Embryonic facial prominence (tissue), 1 donor: ENCODE measurements around the gene POLR1F.
"Not testable (repeated sequence)": the region's sequence is repeated elsewhere in the genome, so short reads cannot be mapped to it uniquely, and the experiment has no call there.

ENCODE experiments used
- DNase-seq: peaks from one replicate; pipeline ENCODE4 v3.0.0-alpha.2; 2016; ENCODE audit errors: extremely low spot score

POLR1F gene, protein sequence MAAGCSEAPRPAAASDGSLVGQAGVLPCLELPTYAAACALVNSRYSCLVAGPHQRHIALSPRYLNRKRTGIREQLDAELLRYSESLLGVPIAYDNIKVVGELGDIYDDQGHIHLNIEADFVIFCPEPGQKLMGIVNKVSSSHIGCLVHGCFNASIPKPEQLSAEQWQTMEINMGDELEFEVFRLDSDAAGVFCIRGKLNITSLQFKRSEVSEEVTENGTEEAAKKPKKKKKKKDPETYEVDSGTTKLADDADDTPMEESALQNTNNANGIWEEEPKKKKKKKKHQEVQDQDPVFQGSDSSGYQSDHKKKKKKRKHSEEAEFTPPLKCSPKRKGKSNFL

GRCh38 chr7:19708397-19709248 lies at the start of gene POLR1F:
POLR1F (minus strand) TSS chr7:19709037; CDS start chr7:19709016, 21 bp downstream.
- peak; percentile 92 for DNase-seq

GRCh38 chr7:19754521-19755116 lies 45.8 kb upstream of the POLR1F start:
- DNase-seq = no peak

- DNase-seq = no peak
Observed at GRCh38 chr7:19752020-19752419, 43.2 kb upstream of the POLR1F start.

DNA sequence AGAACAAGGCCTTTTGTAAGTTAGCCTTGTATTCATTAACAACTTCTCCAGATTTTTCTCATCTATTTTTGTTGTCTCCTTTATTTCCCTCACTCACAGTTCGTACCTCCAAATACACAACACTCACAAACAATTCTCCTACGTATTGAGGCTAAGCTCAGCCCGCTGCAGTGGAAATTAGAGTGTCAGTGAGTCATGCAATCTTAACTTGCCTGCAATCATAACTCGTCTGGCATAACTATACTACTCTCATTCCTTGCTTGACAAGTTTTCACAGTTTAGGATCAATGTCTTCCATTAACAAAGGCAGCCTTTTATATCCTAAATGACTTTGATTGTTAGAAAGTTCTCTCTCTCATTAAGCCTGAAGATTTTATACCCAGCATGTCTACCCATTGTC lies 40.8 kb upstream of the POLR1F start:
- DNase-seq = no peak

- no peak for DNase-seq
Observed at GRCh38 chr7:19747740-19748339, 39.0 kb upstream of the POLR1F start.

- no peak for DNase-seq
Observed at GRCh38 chr7:19744075-19744474, 35.2 kb upstream of the POLR1F start.

DNA sequence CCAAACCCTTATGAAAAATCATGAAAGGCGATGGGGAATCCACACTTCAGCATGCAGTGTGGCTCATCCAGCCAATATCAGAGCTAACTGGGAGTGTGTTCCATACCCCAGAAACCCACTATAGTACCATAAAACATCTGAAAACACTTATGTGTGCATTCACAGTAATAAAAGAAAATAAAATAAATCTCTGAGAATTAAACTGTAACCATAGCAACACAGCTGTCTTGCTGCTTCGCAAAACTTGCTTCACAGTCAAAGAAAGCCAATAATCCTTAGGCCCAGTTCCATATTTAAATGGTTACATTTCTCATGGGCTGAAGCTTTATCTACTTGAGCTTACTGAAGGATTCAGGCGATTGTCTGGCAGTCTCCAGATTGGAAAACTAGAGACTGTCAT lies 19.9 kb upstream of the POLR1F start:
- DNase-seq = peak; percentile 83

DNA sequence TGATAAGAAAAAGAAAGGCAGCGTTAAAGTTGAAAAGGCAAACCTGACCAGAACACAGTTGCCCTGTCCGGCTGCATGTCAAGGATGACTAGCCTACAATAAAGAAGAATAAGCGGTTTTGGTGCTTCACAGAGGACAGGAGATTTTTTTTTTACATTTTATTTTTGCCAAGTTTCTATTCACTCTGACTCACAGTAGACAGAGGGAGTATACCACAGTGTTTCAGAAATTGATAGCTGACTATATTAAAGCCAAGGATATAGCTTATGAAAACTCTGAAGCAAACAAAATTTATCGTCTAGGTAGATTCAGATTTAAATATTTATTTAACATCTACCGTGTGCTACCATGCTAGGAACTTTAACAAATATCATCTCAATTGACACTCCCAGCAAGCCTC lies 16.9 kb upstream of the POLR1F start:
- no peak for DNase-seq

DNA sequence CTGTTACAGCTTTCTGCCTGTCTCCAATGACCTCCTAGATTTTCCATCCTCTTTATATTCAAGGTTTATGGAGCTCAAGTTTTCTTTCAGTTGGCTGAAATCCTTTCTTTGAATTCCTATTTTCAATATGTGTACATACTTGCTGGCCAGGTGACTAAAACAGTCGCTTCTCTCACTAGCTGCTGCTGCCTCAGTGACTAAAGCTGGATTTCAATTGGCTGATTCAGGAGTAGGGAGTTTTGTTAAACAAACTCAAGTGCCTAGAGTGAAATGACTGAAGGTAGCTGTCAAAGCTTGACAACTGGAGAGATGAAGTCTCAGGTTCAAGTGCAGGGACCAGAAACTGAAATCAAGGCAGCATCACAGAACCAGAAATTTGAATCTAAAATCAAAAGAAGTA lies 6.7 kb upstream of the POLR1F start:
- no peak for DNase-seq

DNA sequence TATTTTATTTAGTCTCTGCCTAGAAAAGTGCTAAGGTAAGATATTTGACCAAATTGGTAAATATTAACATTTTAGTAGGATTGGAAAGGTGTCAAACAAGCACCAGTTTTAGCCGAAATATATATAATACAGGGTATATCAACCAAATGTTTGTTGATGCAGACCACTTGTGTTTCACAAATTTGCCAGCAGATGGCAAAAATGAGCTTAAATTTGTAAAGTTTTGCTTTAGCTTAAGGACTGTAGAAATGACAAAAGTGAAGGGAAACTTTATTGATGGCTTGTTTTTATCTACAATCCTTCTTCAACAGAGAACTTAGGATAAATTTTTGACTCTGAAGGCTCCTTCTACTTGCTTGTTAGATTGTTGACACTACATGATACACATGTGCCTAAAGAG lies 4.8 kb upstream of the POLR1F start:
- no peak for DNase-seq

DNA sequence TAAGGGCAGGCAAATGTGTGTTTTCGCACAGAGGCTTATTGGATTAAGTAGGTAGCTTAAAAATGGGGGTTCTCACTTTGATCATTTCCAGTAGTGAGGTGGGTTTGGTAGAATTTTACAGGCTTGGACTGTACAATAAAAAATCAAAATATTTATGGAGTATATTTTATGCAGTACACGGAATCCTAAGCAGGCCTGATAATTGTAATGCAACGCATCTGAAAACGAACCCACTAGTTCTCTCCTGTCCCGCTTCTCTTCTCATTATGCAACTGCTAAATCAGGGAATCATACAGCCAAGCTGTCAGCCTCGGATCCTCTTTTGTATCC lies 377 bp upstream of the POLR1F start:
- no peak for DNase-seq

GRCh38 chr7:19707240-19707639 lies 1.6 kb downstream of the POLR1F start:
- no peak for DNase-seq

- DNase-seq = no peak
Observed at GRCh38 chr7:19705663-19706062, 3.2 kb downstream of the POLR1F start.

DNA sequence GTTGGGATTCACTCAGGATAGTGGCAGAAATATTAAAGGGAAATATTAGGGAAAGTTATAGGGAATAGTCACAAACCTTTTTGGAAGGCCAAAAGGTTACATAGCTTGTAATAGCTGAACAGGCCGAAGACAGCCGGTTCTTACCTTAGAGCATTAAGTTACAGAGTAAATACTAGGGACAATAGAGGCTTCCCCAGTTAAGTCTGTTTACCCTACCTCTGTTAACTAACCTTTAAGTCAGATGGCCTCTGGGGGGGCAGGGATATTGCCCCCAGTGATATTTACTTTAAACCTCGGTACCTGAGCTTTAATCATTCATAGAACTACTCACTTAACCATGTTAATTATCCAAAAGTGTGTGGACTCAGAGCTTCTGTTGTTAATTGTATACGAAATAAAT lies 7.4 kb downstream of the POLR1F start:
- no peak for DNase-seq

GRCh38 chr7:19700936-19701335 lies 7.9 kb downstream of the POLR1F start:
- DNase-seq = no peak

- no peak for DNase-seq
Observed at GRCh38 chr7:19698331-19698730, 10.5 kb downstream of the POLR1F start.

DNA sequence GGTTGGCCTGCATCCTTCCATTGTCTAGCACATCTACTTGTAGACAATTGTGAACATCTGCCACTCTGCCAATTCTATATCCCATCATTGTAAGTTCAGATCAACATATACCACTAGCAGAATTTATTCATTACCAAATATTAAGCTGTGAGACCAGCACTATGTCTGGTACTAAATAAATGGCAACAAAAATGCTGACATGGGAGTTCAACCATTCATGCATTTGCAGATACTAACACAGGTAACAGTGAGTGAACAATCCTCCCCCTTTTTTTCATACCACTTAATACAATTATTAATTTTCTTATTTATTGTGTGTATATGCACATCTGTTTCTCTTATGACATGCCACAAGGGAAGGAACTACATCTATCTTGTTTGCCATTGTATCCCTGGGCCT lies 11.9 kb downstream of the POLR1F start:
- no peak for DNase-seq

DNA sequence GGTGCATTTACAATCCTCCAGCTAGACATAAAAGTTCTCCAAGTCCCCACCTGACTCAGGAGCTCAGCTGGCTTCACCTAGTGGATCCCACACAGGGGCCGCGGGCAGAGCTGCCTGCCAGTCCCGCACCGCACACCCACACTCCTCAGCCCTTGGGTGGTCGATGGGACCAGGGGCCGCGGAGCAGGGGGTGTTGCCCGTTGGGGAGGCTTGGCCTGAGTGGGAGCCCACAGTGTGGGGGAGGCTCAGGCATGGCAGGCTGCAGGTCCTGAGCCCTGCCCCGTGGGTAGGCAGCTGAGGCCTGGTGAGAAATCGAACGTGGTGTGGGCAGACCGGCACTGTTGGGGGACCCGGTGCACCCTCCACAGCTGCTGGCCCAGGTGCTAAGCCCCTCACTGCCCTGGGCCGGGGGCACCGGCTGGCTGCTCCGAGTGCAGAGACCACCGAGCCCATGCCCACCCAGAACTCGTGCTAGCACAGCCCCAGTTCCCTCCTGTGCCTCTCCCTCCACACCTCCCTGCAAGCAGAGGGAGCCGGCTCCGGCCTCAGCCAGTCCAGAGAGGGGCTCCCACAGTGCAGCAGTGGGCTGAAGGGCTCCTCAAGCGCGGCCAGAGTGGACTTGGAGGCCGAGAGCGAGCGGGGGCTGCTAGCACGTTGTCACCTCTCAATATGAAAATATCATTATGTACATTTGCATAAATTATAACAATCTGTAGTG lies 16.6 kb downstream of the POLR1F start:
- no peak for DNase-seq

GRCh38 chr7:19690736-19691135 lies 18.1 kb downstream of the POLR1F start:
- no peak for DNase-seq

DNA sequence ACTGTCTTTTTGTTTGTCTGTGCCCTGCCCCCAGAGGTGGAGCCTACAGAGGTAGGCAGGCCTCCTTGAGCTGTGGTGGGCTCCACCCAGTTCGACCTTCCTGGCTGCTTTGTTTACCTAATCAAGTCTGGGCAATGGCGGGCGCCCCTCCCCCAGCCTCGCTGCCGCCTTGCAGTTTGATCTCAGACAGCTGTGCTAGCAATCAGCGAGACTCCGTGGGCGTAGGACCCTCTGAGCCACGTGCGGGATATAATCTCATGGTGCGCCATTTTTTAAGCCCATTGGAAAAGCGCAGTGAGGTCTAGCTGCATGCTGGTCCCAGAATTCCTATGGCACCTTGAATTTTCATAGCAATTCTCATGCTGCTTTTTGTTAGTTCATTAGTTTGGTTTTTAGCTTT lies 19.7 kb downstream of the POLR1F start:
- DNase-seq = not testable (repeated sequence)

DNA sequence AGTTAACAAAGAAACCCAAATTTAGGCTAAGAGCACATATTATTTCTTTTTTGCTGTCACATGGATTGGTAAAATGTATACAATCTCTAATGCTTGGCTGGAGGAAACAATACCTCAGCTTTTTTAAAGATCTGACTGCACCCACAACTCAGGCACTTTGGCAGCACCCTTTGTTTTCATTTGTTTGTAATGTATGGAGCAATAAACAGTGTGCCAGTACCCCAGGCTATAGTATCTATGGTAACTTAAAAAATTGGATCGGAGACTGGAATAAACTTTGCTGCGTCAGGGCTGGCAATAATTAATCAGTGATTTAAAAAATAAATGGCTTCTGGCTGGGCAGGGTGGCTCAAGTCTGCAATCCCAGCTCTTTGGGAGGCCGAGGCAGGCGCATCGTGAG lies 27.2 kb downstream of the POLR1F start:
- no peak for DNase-seq

DNA sequence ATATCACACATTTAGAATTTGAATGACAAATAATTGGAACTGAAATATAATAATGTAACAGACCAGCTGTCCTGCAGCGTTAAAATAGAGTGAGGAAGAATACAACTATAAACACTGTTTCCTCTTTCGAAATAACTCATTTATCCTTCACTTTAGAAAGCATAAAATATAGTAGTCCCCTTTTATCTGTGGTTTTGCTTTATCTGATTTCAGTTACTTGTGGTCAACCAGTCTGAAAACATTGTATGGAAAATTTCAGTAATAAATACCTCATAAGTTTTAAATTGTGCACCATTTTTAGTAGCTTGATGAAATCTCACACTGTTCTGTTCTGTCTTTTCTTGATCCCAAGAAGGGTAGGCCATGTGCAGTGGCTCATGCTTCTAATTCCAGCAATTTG lies 31.7 kb downstream of the POLR1F start:
- no peak for DNase-seq
